Endodermal cell (in vitro differentiated cells): ENCODE data around the gene VWA5B2. TPM values are rescaled to one million over a fixed set of nuclear protein-coding genes. Genes with fewer than 3 reads are reported as not detected.

Experiments
- DNase-seq: peaks from one replicate; pipeline ENCODE4 v3.0.0-alpha.2; 2017
- H3K27ac ChIP-seq: 2 replicates; pipeline ENCODE4 v1.5.1; 2013; ENCODE audit warnings: mild to moderate bottlenecking, low read depth, low read length, moderate library complexity
- H3K27me3 ChIP-seq: 2 replicates; pipeline ENCODE4 v1.6.1; 2013; ENCODE audit warnings: mild to moderate bottlenecking, low read length, moderate library complexity; ENCODE audit not compliant: insufficient read depth, control insufficient read depth, poor library complexity, severe bottlenecking
- H3K36me3 ChIP-seq: 2 replicates; pipeline ENCODE4 v1.7.0; 2013; ENCODE audit warnings: mild to moderate bottlenecking, low read length, moderate library complexity; ENCODE audit not compliant: control insufficient read depth, insufficient read depth
- H3K4me1 ChIP-seq: one replicate; pipeline ENCODE4 v1.7.0; 2013; ENCODE audit warnings: low read length; ENCODE audit not compliant: control insufficient read depth, insufficient read depth
- H3K4me3 ChIP-seq: 2 replicates; pipeline ENCODE4 v1.5.1; 2013; ENCODE audit warnings: mild to moderate bottlenecking, low read length, moderate library complexity
- H3K9ac ChIP-seq: 2 replicates; pipeline ENCODE4 v1.6.1; 2013; ENCODE audit warnings: mild to moderate bottlenecking, low read length, moderate library complexity; ENCODE audit not compliant: poor library complexity, severe bottlenecking; ENCODE audit errors: extremely low read depth
- H3K9me3 ChIP-seq: 2 replicates; pipeline ENCODE4 v1.6.1; 2013; ENCODE audit warnings: mild to moderate bottlenecking, low read length, moderate library complexity; ENCODE audit not compliant: control insufficient read depth
- H3K27ac Mint-ChIP-seq: 2 replicates; pipeline ENCODE4 v1.8.0; 2020; ENCODE audit warnings: mixed read lengths
- H3K27me3 Mint-ChIP-seq: 2 replicates; pipeline ENCODE4 v1.8.0; 2021; ENCODE audit warnings: mild to moderate bottlenecking, mixed read lengths; ENCODE audit not compliant: insufficient read depth
- H3K36me3 Mint-ChIP-seq: 2 replicates; pipeline ENCODE4 v1.8.0; 2020; ENCODE audit warnings: low read depth, mixed read lengths
- H3K4me1 Mint-ChIP-seq: 2 replicates; pipeline ENCODE4 v1.8.0; 2020; ENCODE audit warnings: mixed read lengths
- H3K4me3 Mint-ChIP-seq: 2 replicates; pipeline ENCODE4 v1.8.0; 2020; ENCODE audit warnings: mild to moderate bottlenecking, moderate library complexity, mixed read lengths
- H3K9me3 Mint-ChIP-seq: 2 replicates; pipeline ENCODE4 v1.8.0; 2020; ENCODE audit warnings: mild to moderate bottlenecking, mixed read lengths
- CTCF ChIP-seq: fragments of 200-600 bp; sonication (generic); conservative IDR thresholded peaks from 2 replicates; pipeline ENCODE4 v1.5.0; 2021; ENCODE audit warnings: antibody characterized with exemption, mild to moderate bottlenecking
- WGBS, 2 experiments: methylation state at CpG; one replicate each; pipeline versions ENCODE4 v1.1.5 to v1.1.7; 2013; ENCODE audit warnings: missing lambda C conversion rate in 2 of 2, mixed read lengths in 1 of 2; ENCODE audit not compliant: insufficient coverage in 1 of 2, insufficient read length in 1 of 2; 5-methylcytosine and 5-hydroxymethylcytosine counted together
- total RNA-seq, 2 donors: library from RNA; stranded (reverse); fragmentation: NEBNext Ultra II Directional in 1 of 2; extraction: Animal tissue kit (Norgen Biotek cat#: 25700) in 1 of 2; gene quantifications; 2 replicates in 1 of 2; 3 replicates in 1 of 2; pipeline ENCODE4 v1.2.1, GENCODE V29; 2021

VWA5B2 gene
- total RNA-seq, 2 donors from 2014 or later, result 0.62 to 0.97 TPM

GRCh38 chr3:184284696-184285095, 55.3 kb downstream of the VWA5B2 start:
- Histone ChIP-seq H3K9ac (no peak overlapping the region), H3K36me3 (no peaks in the 10 kb centered on the region), H3K4me3 (no peak overlapping the region), H3K27ac (no peak overlapping the region), H3K4me1 (no peaks in the 10 kb centered on the region), H3K27me3 (peaks cover 23% of the 10 kb centered on the region), H3K9me3 (no peaks in the 10 kb centered on the region)
- 5 to 10% methylated on average over 3 to 4 of the region's 4 CpGs for WGBS, 2 experiments
- Mint-ChIP-seq H3K27ac (no peak overlapping the region), H3K9me3 (no peaks in the 10 kb centered on the region), H3K27me3 (peaks cover 30% of the 10 kb centered on the region), H3K36me3 (no peaks in the 10 kb centered on the region), H3K4me3 (no peak overlapping the region), H3K4me1 (no peaks in the 10 kb centered on the region)
- peak; percentile 79 for TF ChIP-seq CTCF
- DNase-seq, result peak; percentile 91

- Mint-ChIP-seq H3K4me3 (no peak overlapping the region), H3K27ac (no peak overlapping the region), H3K4me1 (no peaks in the 10 kb centered on the region), H3K27me3 (peaks cover 21% of the 10 kb centered on the region), H3K9me3 (no peaks in the 10 kb centered on the region), H3K36me3 (no peaks in the 10 kb centered on the region)
- Histone ChIP-seq H3K9me3 (no peaks in the 10 kb centered on the region), H3K36me3 (no peaks in the 10 kb centered on the region), H3K9ac (no peak overlapping the region), H3K27me3 (peaks cover 17% of the 10 kb centered on the region), H3K4me3 (no peak overlapping the region), H3K4me1 (no peaks in the 10 kb centered on the region), H3K27ac (no peak overlapping the region)
- TF ChIP-seq CTCF, result peak; percentile 83
- DNase-seq, result peak; percentile 94
- WGBS, 2 experiments, result 33 to 42% methylated on average over 4 to 10 of the region's 10 CpGs
These were observed 60.1 kb downstream of the VWA5B2 start for GRCh38 chr3:184289426-184289938.

DNA sequence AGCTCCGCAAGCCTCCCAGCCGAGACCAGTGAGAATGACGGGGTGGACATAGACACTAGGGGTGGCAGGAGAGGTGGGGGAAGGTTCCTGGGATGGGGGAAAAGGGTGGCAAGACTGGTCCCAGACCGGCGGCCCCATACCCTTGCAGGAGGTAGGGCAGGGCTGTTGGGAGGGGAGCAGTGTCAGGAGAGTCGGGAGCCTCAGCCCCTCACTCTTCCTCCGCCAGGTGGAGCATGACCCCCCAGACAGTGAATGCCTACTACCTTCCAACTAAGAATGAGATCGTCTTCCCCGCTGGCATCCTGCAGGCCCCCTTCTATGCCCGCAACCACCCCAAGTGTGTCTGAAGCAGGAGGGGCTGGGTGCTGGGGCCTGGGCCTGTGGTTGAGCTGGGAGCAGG, 60.9 kb downstream of the VWA5B2 start:
- no peak overlapping the region for H3K27ac Mint-ChIP-seq
- no peaks in the 10 kb centered on the region for H3K4me1 Mint-ChIP-seq
- H3K9ac ChIP-seq, result no peak overlapping the region
- no peak overlapping the region for H3K4me3 Mint-ChIP-seq
- H3K36me3 ChIP-seq, result no peaks in the 10 kb centered on the region
- no peak overlapping the region for H3K27ac ChIP-seq
- H3K27me3 Mint-ChIP-seq, result peaks cover 22% of the 10 kb centered on the region
- TF ChIP-seq CTCF, result peak; percentile 54
- no peaks in the 10 kb centered on the region for H3K9me3 ChIP-seq
- H3K36me3 Mint-ChIP-seq, result no peaks in the 10 kb centered on the region
- DNase-seq, result peak; percentile 67
- H3K27me3 ChIP-seq, result peaks cover 20% of the 10 kb centered on the region
- H3K4me1 ChIP-seq, result no peaks in the 10 kb centered on the region
- H3K4me3 ChIP-seq, result no peak overlapping the region
- WGBS, 2 experiments, result 90 to 92% methylated on average over 4 to 10 of the region's 10 CpGs
- no peaks in the 10 kb centered on the region for H3K9me3 Mint-ChIP-seq
